PC-3 (cell line): Measurements from ENCODE around the gene DCAF5.

Experiments
- CTCF ChIP-seq: fragments of 300-600 bp; sonication (generic); conservative IDR thresholded peaks from 2 replicates; pipeline ENCODE4 v1.5.1; 2017; ENCODE audit warnings: antibody characterized with exemption, low read depth, mild to moderate bottlenecking, low read length
- EZH2 ChIP-seq: fragments of 300-600 bp; sonication (generic); IDR thresholded peaks from one replicate; pipeline ENCODE4 v1.6.1; 2017; ENCODE audit warnings: antibody characterized with exemption, mild to moderate bottlenecking, low read length; ENCODE audit not compliant: unreplicated experiment

- TF ChIP-seq CTCF (no peak), EZH2 (no peak)
Measured at GRCh38 chr14:69073429-69073828, 79.5 kb downstream of the DCAF5 start.
